ENCODE data around the gene MAP1LC3B2.

- TF ChIP-seq EP300 (IDR thresholded peaks at IDR 0.05) (no peak), CTCF (IDR thresholded peaks at IDR 0.05) (no peak), POLR2AphosphoS5 (IDR thresholded peaks at IDR 0.05) (no peak)
Observed at GRCh38 chr12:116615141-116615861, 56.1 kb downstream of the MAP1LC3B2 start.
